Measurements from ENCODE around the gene MAPKBP1. TPM values are rescaled to one million over a fixed set of nuclear protein-coding genes. Genes with fewer than 3 reads are reported as not detected.

The MAPKBP1 gene
- total and polyA plus RNA-seq, 9 of the 15 experiments (the other 6 are each of a cell fraction or from before 2014, with no cell fraction given): 0.15 to 9.5 (median 4.5) TPM

DNA sequence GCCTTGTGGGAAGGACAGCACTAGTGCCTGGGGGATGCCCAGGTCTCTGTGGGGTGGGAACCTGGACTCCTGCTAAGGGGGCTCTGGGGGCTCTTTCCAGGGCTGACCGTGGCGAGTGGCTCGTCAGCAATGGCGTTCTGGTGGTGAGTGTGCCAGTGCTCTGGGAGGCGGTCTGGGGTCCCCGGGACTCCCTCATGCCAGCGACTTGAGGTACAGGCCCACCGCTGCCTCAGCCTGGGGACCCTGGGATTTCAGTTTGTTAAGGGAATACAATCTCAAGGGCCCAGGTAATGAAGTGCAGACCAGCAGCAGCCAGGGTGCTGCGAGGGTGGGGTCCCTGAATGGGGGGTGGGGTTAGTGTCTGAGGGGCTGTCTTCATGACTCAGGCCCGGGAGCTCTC lies 66.8 kb downstream of the MAPKBP1 start (continued):
- no peak for TF ChIP-seq MYBL2 (IDR thresholded peaks at IDR 0.05; ENCODE audit: low read depth)
- no peak for TF ChIP-seq MYBL2 (CRISPR knock-in tag; IDR thresholded peaks at IDR 0.05; ENCODE audit: borderline replicate concordance)
- no peak for TF ChIP-seq MEF2D (tag; conservative IDR thresholded peaks at IDR 0.05; ENCODE audit: low read depth)
- TF ChIP-seq, protein P1, sequence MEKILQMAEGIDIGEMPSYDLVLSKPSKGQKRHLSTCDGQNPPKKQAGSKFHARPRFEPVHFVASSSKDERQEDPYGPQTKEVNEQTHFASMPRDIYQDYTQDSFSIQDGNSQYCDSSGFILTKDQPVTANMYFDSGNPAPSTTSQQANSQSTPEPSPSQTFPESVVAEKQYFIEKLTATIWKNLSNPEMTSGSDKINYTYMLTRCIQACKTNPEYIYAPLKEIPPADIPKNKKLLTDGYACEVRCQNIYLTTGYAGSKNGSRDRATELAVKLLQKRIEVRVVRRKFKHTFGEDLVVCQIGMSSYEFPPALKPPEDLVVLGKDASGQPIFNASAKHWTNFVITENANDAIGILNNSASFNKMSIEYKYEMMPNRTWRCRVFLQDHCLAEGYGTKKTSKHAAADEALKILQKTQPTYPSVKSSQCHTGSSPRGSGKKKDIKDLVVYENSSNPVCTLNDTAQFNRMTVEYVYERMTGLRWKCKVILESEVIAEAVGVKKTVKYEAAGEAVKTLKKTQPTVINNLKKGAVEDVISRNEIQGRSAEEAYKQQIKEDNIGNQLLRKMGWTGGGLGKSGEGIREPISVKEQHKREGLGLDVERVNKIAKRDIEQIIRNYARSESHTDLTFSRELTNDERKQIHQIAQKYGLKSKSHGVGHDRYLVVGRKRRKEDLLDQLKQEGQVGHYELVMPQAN (IDR thresholded peaks at IDR 0.05; ENCODE audit: borderline replicate concordance): no peak
- TF ChIP-seq TFAM (CRISPR knock-in tag; conservative IDR thresholded peaks at IDR 0.05): no peak
- TF ChIP-seq, protein P2, sequence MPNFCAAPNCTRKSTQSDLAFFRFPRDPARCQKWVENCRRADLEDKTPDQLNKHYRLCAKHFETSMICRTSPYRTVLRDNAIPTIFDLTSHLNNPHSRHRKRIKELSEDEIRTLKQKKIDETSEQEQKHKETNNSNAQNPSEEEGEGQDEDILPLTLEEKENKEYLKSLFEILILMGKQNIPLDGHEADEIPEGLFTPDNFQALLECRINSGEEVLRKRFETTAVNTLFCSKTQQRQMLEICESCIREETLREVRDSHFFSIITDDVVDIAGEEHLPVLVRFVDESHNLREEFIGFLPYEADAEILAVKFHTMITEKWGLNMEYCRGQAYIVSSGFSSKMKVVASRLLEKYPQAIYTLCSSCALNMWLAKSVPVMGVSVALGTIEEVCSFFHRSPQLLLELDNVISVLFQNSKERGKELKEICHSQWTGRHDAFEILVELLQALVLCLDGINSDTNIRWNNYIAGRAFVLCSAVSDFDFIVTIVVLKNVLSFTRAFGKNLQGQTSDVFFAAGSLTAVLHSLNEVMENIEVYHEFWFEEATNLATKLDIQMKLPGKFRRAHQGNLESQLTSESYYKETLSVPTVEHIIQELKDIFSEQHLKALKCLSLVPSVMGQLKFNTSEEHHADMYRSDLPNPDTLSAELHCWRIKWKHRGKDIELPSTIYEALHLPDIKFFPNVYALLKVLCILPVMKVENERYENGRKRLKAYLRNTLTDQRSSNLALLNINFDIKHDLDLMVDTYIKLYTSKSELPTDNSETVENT (CRISPR knock-in tag; IDR thresholded peaks at IDR 0.05): no peak
- TF ChIP-seq ETV1 (tag; conservative IDR thresholded peaks at IDR 0.05; ENCODE audit: low read depth): no peak

Data from K562 (cell line).